CD4-positive, alpha-beta memory T cell (primary cell): ENCODE results near the gene GPSM3. TPM values are rescaled to one million over a fixed set of nuclear protein-coding genes. Genes with fewer than 3 reads are reported as not detected.
"Not testable (repeated sequence)": the region's sequence is repeated elsewhere in the genome, so short reads cannot be mapped to it uniquely, and the experiment has no call there.

ENCODE experiments used
- CTCF ChIA-PET: fragments of 350-600 bp; sonication (Branson Sonifier 250); formaldehyde crosslinking; loops from one replicate; lab custom pipeline; 2021; ENCODE audit warnings: inconsistent platforms; ENCODE audit not compliant: partially characterized antibody; lab: Charles Lee
- POLR2A ChIA-PET: fragments of 350-600 bp; sonication (Branson Sonifier 250); formaldehyde crosslinking; loops from one replicate; lab custom pipeline; 2021; ENCODE audit not compliant: partially characterized antibody; lab: Charles Lee
- DNase-seq, 5 donors: peaks; one replicate each; pipeline versions ENCODE4 v3.0.0 to v3.0.0-alpha.2; 2020 to 2022; ENCODE audit warnings: mixed read lengths in 1 of 5
- H3K27ac ChIP-seq: one replicate; pipeline ENCODE4 v1.7.0; 2013; ENCODE audit warnings: low read depth, low read length
- H3K27me3 ChIP-seq: 2 replicates; pipeline ENCODE4 v1.7.0; 2013; ENCODE audit warnings: mild to moderate bottlenecking, low read length, moderate library complexity; ENCODE audit not compliant: insufficient read depth
- H3K36me3 ChIP-seq: 2 replicates; pipeline ENCODE4 v1.7.0; 2013; ENCODE audit warnings: mild to moderate bottlenecking, low read length, moderate library complexity; ENCODE audit not compliant: insufficient read depth
- H3K4me1 ChIP-seq: 2 replicates; pipeline ENCODE4 v1.7.0; 2013; ENCODE audit warnings: mild to moderate bottlenecking, low read length, moderate library complexity; ENCODE audit not compliant: insufficient read depth
- H3K4me3 ChIP-seq, 2 donors: one replicate each; pipeline ENCODE4 v1.7.0; 2013; ENCODE audit warnings: low read length in 2 of 2, mild to moderate bottlenecking in 1 of 2
- H3K9me3 ChIP-seq, 2 donors: one replicate each; pipeline ENCODE4 v1.7.0; 2013; ENCODE audit warnings: low read length in 2 of 2, control low read depth in 1 of 2; ENCODE audit not compliant: control insufficient read depth in 1 of 2
- H3K27ac Mint-ChIP-seq, 7 donors: one replicate each; pipeline ENCODE4 v1.8.0; 2020 to 2021; ENCODE audit warnings: mixed read lengths in 7 of 7, mild to moderate bottlenecking in 6 of 7, inconsistent platforms in 3 of 7, moderate library complexity in 3 of 7
- H3K27me3 Mint-ChIP-seq, 2 donors: one replicate each; pipeline ENCODE4 v1.8.0; 2020 to 2021; ENCODE audit warnings: mixed read lengths in 2 of 2
- H3K36me3 Mint-ChIP-seq, 2 donors: one replicate each; pipeline ENCODE4 v1.8.0; 2020 to 2021; ENCODE audit warnings: mixed read lengths in 2 of 2, inconsistent platforms in 1 of 2, mild to moderate bottlenecking in 1 of 2
- H3K4me1 Mint-ChIP-seq, 4 donors: one replicate each; pipeline ENCODE4 v1.8.0; 2020 to 2021; ENCODE audit warnings: mixed read lengths in 4 of 4, mild to moderate bottlenecking in 1 of 4
- H3K4me3 Mint-ChIP-seq, 8 donors: one replicate each; pipeline ENCODE4 v1.8.0; 2020 to 2021; ENCODE audit warnings: mixed read lengths in 8 of 8, mild to moderate bottlenecking in 7 of 8, moderate library complexity in 6 of 8, inconsistent platforms in 3 of 8
- H3K9me3 Mint-ChIP-seq, 8 donors: one replicate each; pipeline ENCODE4 v1.8.0; 2020 to 2021; ENCODE audit warnings: mixed read lengths in 8 of 8, mild to moderate bottlenecking in 5 of 8, inconsistent platforms in 3 of 8, moderate library complexity in 1 of 8
- intact Hi-C: fragments of 100-400 bp; cut with micrococcal nuclease; formaldehyde crosslinking; loops from one replicate; pipeline ENCODE4 v1.15.1; 2023
- polyA plus RNA-seq, 2 donors: library from polyadenylated mRNA; unstranded; fragments of 300-500 nt; fragmentation: Illumina TruSeq; gene quantifications; one replicate each; pipeline ENCODE4 v1.2.3, GENCODE V29; 2021
- total RNA-seq, 2 experiments: library from RNA; stranded (reverse); gene quantifications; one replicate each; pipeline ENCODE4 v1.2.3, GENCODE V29; 2021

GPSM3 gene
- total and polyA plus RNA-seq, 4 experiments from 2014 or later: 110 to 313 (median 237) TPM

DNA sequence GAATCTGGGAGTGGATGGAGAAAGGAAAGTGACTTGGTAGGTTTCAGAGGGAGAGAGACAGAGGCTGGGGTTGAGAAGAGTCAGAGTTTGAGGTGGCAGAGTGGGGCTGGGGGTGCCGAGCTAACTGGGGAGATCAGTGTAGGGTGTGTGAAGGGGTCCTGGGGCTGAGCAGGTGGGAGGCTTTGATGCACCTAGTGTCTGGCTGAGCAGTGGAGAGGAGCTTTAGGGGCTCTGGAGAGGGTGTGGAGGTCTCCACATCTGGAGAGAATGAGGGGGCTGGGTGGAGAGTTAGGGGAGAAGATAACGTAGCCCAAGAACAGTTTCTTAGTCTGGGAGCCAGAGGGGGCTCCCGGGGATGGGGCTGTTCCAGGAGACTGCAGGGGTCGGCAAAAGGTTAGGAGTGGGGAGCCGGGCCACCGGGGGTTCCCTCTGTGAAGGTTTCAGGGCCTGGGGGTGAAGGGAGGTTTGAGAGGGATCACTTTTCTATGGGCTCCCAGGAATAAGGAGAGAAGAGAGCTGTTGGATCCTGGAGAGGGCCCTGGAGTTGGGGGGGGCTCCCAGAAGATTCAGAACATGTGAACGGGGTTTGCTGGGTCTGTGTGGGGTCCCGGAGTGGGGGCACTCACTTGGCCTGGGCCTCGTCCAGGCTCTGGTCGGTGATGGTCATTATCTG is 3.2 kb downstream of the GPSM3 start:
- H3K36me3 ChIP-seq: peaks cover 24% of the 10 kb centered on the region
- CTCF ChIA-PET: interaction anchor here (1.2 to 3.0 kb wide), 2 partner anchors 9 to 34 kb away, joined by 3 to 18 read pairs; no protein-coding TSS in a partner anchor
- DNase-seq: no peak
- peak overlapping the region; percentile 44 to 81 for H3K4me3 ChIP-seq
- Mint-ChIP-seq H3K4me3 (peak overlapping the region; percentile 86 to 96 (median 92)), H3K36me3 (peaks cover 53 to 63% of the 10 kb centered on the region in 2 donors), H3K27me3 (no peaks in the 10 kb centered on the region), H3K27ac (peak overlapping the region; percentile 86 to 97 (median 95)), H3K4me1 (peaks cover 39 to 75% (median 44%) of the 10 kb centered on the region in 4 donors), H3K9me3 (peaks cover 0 to 2% (median 0%) of the 10 kb centered on the region in 8 donors)
- intact Hi-C loops: no loop called here
- H3K9me3 ChIP-seq: no peaks in the 10 kb centered on the region
- POLR2A ChIA-PET: interaction anchor here (0.8 to 12.7 kb wide), 4 partner anchors 9 to 783 kb away, joined by 3 to 408 read pairs (median 96); partner anchors contain the start of genes AGPAT1, ATF6B, FKBPL and RNF5
- H3K27ac ChIP-seq: peak overlapping the region; percentile 98
- H3K4me1 ChIP-seq: peaks cover 57% of the 10 kb centered on the region
- H3K27me3 ChIP-seq: no peaks in the 10 kb centered on the region

GRCh38 chr6:32188381-32189068 is 3.9 kb downstream of the GPSM3 start:
- Histone ChIP-seq H3K36me3 (peaks cover 31% of the 10 kb centered on the region), H3K27ac (peak overlapping the region; percentile 98), H3K27me3 (no peaks in the 10 kb centered on the region), H3K4me1 (peaks cover 57% of the 10 kb centered on the region), H3K9me3 (no peaks in the 10 kb centered on the region), H3K4me3 (peak overlapping the region; percentile 44 to 81)
- peaks cover 0 to 2% (median 0%) of the 10 kb centered on the region in 8 donors for H3K9me3 Mint-ChIP-seq
- POLR2A ChIA-PET: interaction anchor here (0.8 to 12.7 kb wide), 3 partner anchors 9 to 783 kb away, joined by 4 to 408 read pairs (median 188); partner anchors contain the start of genes AGPAT1, ATF6B, FKBPL and RNF5
- peak overlapping the region; percentile 86 to 96 (median 92) for H3K4me3 Mint-ChIP-seq
- CTCF ChIA-PET: interaction anchor here (1.2 to 3.0 kb wide), 2 partner anchors 9 to 34 kb away, joined by 3 to 18 read pairs; no protein-coding TSS in a partner anchor
- peaks cover 53 to 66% of the 10 kb centered on the region in 2 donors for H3K36me3 Mint-ChIP-seq
- no peak for DNase-seq
- H3K27me3 Mint-ChIP-seq: no peaks in the 10 kb centered on the region
- intact Hi-C loops: no loop called here
- peaks cover 32 to 68% (median 38%) of the 10 kb centered on the region in 4 donors for H3K4me1 Mint-ChIP-seq
- H3K27ac Mint-ChIP-seq: peak overlapping the region; percentile 86 to 97 (median 95)

DNA sequence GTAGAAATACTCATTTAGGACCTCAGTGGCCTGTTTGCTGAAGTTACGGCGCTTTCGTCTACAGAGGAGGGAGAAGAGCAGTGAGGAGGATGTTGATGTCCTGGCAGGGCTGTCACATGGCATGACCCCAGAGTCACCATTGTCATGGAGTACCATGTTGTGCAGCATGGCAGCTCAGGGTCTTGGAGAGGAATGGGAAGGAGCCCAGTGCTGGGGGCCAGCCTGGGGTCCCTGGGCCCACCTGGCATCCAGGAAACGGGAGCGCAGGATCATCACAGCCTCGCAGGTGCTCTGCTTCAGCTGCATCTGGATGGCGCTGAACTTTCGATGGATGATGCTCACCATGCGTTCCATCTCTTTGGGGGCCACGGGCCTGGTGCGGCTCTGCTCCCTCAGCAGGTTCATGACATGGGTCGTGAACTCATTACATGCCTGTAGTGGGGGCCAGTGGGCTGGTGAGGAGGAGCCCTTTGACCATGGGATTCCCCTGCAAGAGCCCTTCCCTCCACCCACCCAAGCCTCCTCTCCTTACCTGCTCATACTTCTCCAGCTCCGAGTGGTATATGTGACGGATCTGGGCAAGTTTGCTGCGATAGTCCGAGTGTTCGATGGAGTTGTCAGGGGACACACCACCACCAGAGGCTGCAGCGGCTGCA is 4.6 kb downstream of the GPSM3 start:
- Histone ChIP-seq H3K4me1 (peaks cover 57% of the 10 kb centered on the region), H3K36me3 (peaks cover 38% of the 10 kb centered on the region), H3K27ac (peak overlapping the region; percentile 98)
- H3K27me3 ChIP-seq, H3K27me3 Mint-ChIP-seq, H3K9me3 Mint-ChIP-seq, DNase-seq, H3K4me3 ChIP-seq, intact Hi-C loops, H3K9me3 ChIP-seq: not testable (repeated sequence)
- ChIA-PET CTCF (interaction anchor here (0.6 to 0.8 kb wide), 2 partner anchors 10 to 216 kb away, joined by 3 read pairs; partner anchors contain the start of genes DXO and RNF5), POLR2A (interaction anchor here (0.6 to 12.7 kb wide), 4 partner anchors 7 to 674 kb away, joined by 3 to 408 read pairs (median 104); partner anchors contain the start of genes AGPAT1, ATF6B, FKBPL and RNF5)
- H3K36me3 Mint-ChIP-seq: peaks cover 53 to 71% of the 10 kb centered on the region in 2 donors
- peak overlapping the region; percentile 96 to 97 (median 97) for H3K27ac Mint-ChIP-seq
- H3K4me1 Mint-ChIP-seq: peaks cover 30 to 62% (median 35%) of the 10 kb centered on the region in 4 donors
- H3K4me3 Mint-ChIP-seq: peak overlapping the region; percentile 54 to 96 (median 94)

DNA sequence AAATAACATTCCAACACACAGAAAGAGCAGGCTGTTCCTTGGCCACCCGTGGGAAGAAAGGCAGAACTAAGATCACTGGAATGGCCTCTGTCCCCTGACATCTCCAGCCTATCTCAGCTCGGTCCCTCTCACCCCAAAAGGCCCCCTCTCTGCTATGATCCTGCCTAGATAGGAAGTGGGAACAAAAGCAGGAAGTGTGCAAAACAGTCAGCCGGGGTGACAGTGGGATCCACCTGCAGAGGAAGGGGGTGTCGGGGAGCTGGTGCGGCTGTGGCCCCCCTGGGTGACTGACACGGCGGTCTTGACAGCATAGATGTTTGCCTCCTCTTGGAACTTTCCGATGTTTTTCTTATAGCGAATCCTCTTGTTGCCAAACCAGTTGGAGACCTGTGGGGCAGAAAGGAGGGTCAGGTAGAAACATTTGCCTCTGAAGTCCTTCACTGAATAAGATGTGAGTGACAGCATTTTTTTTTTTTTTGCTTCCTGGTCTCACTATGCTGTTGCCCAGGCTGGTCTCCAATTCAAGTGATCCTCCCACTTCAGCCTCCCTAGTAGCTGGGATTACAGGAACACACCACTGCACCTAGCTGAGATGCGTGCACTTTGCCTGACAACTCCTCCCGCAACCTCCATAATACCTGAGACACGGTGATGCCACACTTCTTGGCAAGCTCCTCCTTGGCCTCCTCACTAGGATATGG is 5.3 kb downstream of the GPSM3 start:
- no peak for DNase-seq
- Histone ChIP-seq H3K27me3 (no peaks in the 10 kb centered on the region), H3K9me3 (no peaks in the 10 kb centered on the region), H3K4me3 (no peak overlapping the region), H3K27ac (peak overlapping the region; percentile 70), H3K36me3 (peaks cover 45% of the 10 kb centered on the region), H3K4me1 (peaks cover 63% of the 10 kb centered on the region)
- Mint-ChIP-seq H3K36me3 (peaks cover 51 to 69% of the 10 kb centered on the region in 2 donors), H3K27me3 (no peaks in the 10 kb centered on the region), H3K4me1 (peaks cover 30 to 57% (median 37%) of the 10 kb centered on the region in 4 donors), H3K27ac (peak overlapping the region; percentile 96 to 97 (median 97)), H3K9me3 (peaks cover 0 to 2% (median 0%) of the 10 kb centered on the region in 8 donors), H3K4me3 (peak overlapping the region; percentile 63 to 96 (median 89))
- intact Hi-C loops: no loop called here
- POLR2A ChIA-PET: interaction anchor here (0.6 to 12.7 kb wide), 4 partner anchors 7 to 675 kb away, joined by 3 to 408 read pairs (median 104); partner anchors contain the start of genes AGPAT1, ATF6B, FKBPL and RNF5
- CTCF ChIA-PET: interaction anchor here (0.6 to 0.8 kb wide), 2 partner anchors 9 to 215 kb away, joined by 3 read pairs; partner anchors contain the start of genes DXO and RNF5

DNA sequence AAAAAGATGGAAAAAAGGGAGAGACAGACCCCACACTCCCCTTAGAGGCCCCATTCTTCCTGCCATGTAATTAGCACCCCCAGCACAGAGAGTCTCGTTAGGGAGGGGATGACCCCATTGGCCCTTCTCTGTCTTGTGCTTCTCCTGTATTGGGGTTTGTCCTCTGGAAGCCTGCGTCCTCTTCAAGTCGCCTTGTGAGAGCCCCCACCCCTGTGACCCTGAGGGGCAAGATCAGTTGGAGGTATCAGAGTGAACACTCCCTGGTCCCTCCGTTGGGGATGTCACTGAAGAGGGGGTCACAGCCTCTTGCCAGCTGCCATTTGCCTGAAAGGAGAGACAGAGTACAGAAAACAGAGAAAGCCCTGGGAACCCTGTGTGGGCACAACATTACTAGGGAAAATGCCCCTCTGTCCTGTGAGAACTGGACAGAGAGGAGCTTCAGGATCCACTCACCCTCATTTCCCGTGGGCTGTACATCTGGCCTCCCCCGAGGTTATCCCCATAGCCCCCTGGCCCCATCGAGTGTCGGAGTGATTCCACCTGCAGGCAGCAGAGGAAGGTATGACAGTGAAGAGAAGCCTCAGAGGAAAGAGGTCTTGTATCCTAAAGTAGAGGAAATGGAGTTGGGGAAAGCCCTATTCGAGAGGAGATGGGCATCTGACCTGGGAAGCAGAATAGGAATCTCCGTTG is 6.1 kb downstream of the GPSM3 start:
- H3K27ac ChIP-seq: peak overlapping the region; percentile 70
- Mint-ChIP-seq H3K4me3 (peak overlapping the region; percentile 63 to 96 (median 89)), H3K27ac (peak overlapping the region; percentile 96 to 97 (median 97)), H3K4me1 (peaks cover 32 to 53% (median 39%) of the 10 kb centered on the region in 4 donors), H3K36me3 (peaks cover 42 to 60% of the 10 kb centered on the region in 2 donors)
- H3K9me3 ChIP-seq, H3K4me3 ChIP-seq, H3K27me3 Mint-ChIP-seq, H3K27me3 ChIP-seq, intact Hi-C loops, H3K9me3 Mint-ChIP-seq, CTCF ChIA-PET, DNase-seq: not testable (repeated sequence)
- POLR2A ChIA-PET: interaction anchor here (1.2 to 12.7 kb wide), 4 partner anchors 7 to 786 kb away, joined by 3 to 408 read pairs (median 104); partner anchors contain the start of genes AGPAT1, ATF6B, FKBPL and RNF5
- H3K36me3 ChIP-seq: peaks cover 53% of the 10 kb centered on the region
- H3K4me1 ChIP-seq: peaks cover 71% of the 10 kb centered on the region
